GM12873 (cell line): ENCODE results near the gene SKA1.

Experiments used
- TF ChIP-seq, protein P1 (sequence below): IDR thresholded peaks from 2 replicates; pipeline ENCODE4 v1.5.1; 2012; ENCODE audit warnings: low read depth, mild to moderate bottlenecking, moderate library complexity, low read length, control low read depth; ENCODE audit not compliant: insufficient read depth; ENCODE audit errors: missing control alignments

The SKA1 gene

DNA sequence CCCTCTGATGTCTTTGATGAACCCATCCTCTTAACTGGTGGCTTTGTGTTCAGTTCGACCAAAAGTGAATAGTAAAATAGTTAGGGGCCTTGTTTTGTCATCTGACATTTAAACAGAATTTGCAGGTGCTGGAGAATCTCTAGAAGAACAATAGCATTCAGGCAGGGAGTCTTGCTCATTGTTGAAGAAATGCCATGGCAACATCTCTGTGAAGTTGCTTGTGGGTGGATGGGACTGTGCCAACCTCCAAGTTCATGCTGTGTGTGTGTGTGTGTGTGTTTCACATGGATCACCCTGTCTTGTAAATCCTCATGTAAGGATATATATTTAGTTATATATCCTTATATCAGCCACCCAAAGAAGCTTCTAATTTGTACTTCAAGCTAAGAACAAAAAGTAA lies 66.7 kb downstream of the SKA1 start:
- TF ChIP-seq, protein P1, sequence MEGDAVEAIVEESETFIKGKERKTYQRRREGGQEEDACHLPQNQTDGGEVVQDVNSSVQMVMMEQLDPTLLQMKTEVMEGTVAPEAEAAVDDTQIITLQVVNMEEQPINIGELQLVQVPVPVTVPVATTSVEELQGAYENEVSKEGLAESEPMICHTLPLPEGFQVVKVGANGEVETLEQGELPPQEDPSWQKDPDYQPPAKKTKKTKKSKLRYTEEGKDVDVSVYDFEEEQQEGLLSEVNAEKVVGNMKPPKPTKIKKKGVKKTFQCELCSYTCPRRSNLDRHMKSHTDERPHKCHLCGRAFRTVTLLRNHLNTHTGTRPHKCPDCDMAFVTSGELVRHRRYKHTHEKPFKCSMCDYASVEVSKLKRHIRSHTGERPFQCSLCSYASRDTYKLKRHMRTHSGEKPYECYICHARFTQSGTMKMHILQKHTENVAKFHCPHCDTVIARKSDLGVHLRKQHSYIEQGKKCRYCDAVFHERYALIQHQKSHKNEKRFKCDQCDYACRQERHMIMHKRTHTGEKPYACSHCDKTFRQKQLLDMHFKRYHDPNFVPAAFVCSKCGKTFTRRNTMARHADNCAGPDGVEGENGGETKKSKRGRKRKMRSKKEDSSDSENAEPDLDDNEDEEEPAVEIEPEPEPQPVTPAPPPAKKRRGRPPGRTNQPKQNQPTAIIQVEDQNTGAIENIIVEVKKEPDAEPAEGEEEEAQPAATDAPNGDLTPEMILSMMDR = no peak
